ENCODE results near the gene TUBG1.

TUBG1 gene

GRCh38 chr17:42632949-42633444 lies 23.5 kb downstream of the TUBG1 start:
- no peak for TF ChIP-seq REST (IDR thresholded peaks at IDR 0.05; ENCODE audit: insufficient read depth in 1 of 2, low read depth in 2 of 2, low read length in 2 of 2)
- TF ChIP-seq SIN3A (IDR thresholded peaks at IDR 0.05; ENCODE audit: borderline replicate concordance, insufficient read depth, low read length) = no peak
- no peak for TF ChIP-seq POLR2AphosphoS5 (IDR thresholded peaks at IDR 0.05; ENCODE audit: low read depth, low read length)
- no peak for TF ChIP-seq TAF1 (IDR thresholded peaks at IDR 0.05; ENCODE audit: borderline replicate concordance, insufficient read depth, low read length)
- no peak for TF ChIP-seq FOXP2 (optimal IDR thresholded peaks at IDR 0.05; ENCODE audit: borderline replicate concordance, extremely low read depth, extremely low read length, insufficient read depth)

GRCh38 chr17:42639525-42640113 lies 30.1 kb downstream of the TUBG1 start:
- TF ChIP-seq REST (IDR thresholded peaks at IDR 0.05; ENCODE audit: insufficient read depth in 1 of 2, low read depth in 2 of 2, low read length in 2 of 2) (no peak), FOXP2 (optimal IDR thresholded peaks at IDR 0.05; ENCODE audit: borderline replicate concordance, extremely low read depth, extremely low read length, insufficient read depth) (no peak), POLR2AphosphoS5 (IDR thresholded peaks at IDR 0.05; ENCODE audit: low read depth, low read length) (no peak), TAF1 (IDR thresholded peaks at IDR 0.05; ENCODE audit: borderline replicate concordance, insufficient read depth, low read length) (no peak), SIN3A (IDR thresholded peaks at IDR 0.05; ENCODE audit: borderline replicate concordance, insufficient read depth, low read length) (no peak)

- TF ChIP-seq TAF1 (IDR thresholded peaks at IDR 0.05; ENCODE audit: borderline replicate concordance, insufficient read depth, low read length) = no peak
- no peak for TF ChIP-seq FOXP2 (optimal IDR thresholded peaks at IDR 0.05; ENCODE audit: borderline replicate concordance, extremely low read depth, extremely low read length, insufficient read depth)
- TF ChIP-seq SIN3A (IDR thresholded peaks at IDR 0.05; ENCODE audit: borderline replicate concordance, insufficient read depth, low read length) = no peak
- TF ChIP-seq REST (IDR thresholded peaks at IDR 0.05; ENCODE audit: insufficient read depth in 1 of 2, low read depth in 2 of 2, low read length in 2 of 2) = no peak
These were observed 30.6 kb downstream of the TUBG1 start for GRCh38 chr17:42640121-42640520.

GRCh38 chr17:42642336-42642735 lies 32.9 kb downstream of the TUBG1 start:
- no peak for TF ChIP-seq SIN3A (IDR thresholded peaks at IDR 0.05; ENCODE audit: borderline replicate concordance, insufficient read depth, low read length)
- TF ChIP-seq REST (IDR thresholded peaks at IDR 0.05; ENCODE audit: insufficient read depth in 1 of 2, low read depth in 2 of 2, low read length in 2 of 2) = no peak
- no peak for TF ChIP-seq POLR2AphosphoS5 (IDR thresholded peaks at IDR 0.05; ENCODE audit: low read depth, low read length)

- TF ChIP-seq FOXP2 (optimal IDR thresholded peaks at IDR 0.05; ENCODE audit: borderline replicate concordance, extremely low read depth, extremely low read length, insufficient read depth) (no peak), POLR2AphosphoS5 (IDR thresholded peaks at IDR 0.05; ENCODE audit: low read depth, low read length) (no peak)
These were observed 38.3 kb downstream of the TUBG1 start for GRCh38 chr17:42647778-42648177.

Data from PFSK-1 (cell line).